SK-N-MC (cell line): ENCODE data around the gene TROAP.

Experiments
- EZH2 ChIP-seq: fragments of 200-600 bp; sonication (generic); IDR thresholded peaks from one replicate; pipeline ENCODE4 v1.6.1; 2017; ENCODE audit warnings: antibody characterized with exemption
- POLR2AphosphoS5 ChIP-seq: IDR thresholded peaks from 2 replicates; pipeline ENCODE4 v1.6.1; 2012; ENCODE audit warnings: mild to moderate bottlenecking, low read depth, low read length, borderline replicate concordance

- TF ChIP-seq POLR2AphosphoS5: no peak
- TF ChIP-seq EZH2: no peak
Measured at GRCh38 chr12:49295082-49295936, 27.7 kb upstream of the TROAP start, which contains the start of gene PRPH.
